COLO829 (cell line): ENCODE measurements around the gene OR8B12.
A peak's percentile ranks its signal among the peaks of the same experiment; 100 is the strongest.

Experiments
- DNase-seq: peaks from one replicate; pipeline ENCODE4 v3.0.0; 2012; ENCODE audit warnings: low spot score

Gene OR8B12

DNA sequence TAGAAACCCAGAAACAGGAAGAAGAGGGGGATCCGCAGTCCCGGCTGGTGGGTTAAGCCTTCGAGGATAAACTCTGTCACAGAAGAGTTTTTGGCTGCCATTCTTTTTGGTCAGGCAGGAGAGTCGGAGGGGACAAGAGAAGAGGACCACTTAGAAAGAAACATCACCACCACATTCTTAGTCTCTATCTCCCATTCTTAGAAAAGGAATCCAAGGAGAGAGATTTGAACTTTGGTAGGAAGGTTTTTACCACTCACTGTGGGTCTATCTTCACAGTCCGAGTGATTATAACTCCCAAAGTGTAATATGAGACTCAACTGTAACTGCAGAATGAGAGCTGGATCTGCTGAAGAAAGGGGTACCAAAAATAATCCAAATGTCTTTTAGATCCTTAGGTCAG, at the start of gene OR8B12:
Gene OR8B12 (minus strand): TSS at position 101 of the 400 bp plus-strand sequence. CDS start 0 bp downstream, at position 101.
- DNase-seq: no peak

DNA sequence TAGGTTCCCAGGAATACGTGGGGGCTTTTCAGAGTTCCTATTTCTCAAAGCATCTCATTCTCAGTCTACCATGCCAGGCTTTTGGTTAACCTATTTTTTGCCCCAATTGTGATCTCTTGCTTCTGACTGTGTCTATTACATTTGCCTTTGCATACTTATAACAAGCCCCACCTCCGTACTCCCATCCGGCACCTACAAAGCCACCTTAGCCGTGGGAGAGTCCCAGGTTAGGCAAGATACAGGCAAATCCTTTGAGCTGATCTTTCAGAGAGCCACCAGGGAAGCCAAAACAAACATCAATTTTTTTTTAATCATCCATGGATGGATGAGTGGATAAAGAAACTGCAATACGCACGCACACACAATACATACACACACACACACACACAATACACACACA, 49.2 kb upstream of the OR8B12 start:
- DNase-seq: no peak

DNA sequence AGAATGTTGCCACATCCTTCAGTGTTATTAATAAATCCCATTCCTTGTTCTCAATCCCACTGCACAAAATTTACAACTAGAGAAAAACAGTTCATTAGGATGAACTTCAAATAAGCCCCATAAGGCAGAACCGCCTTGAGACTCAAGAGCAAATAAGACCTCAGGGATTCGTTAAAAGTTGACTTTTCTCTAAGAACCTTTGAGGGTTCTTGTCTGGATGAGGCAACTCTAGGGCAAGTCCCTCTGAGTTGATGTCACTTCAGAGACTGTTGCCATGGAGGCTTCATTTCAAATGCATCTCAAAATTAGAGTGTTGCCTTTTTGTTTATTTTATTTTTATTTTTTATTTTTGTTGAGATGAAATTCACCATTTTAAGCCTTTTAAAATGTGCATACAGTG, 48.0 kb upstream of the OR8B12 start:
- no peak for DNase-seq

- peak; percentile 31 for DNase-seq
These were observed 42.9 kb upstream of the OR8B12 start for GRCh38 chr11:124586238-124586860.

DNA sequence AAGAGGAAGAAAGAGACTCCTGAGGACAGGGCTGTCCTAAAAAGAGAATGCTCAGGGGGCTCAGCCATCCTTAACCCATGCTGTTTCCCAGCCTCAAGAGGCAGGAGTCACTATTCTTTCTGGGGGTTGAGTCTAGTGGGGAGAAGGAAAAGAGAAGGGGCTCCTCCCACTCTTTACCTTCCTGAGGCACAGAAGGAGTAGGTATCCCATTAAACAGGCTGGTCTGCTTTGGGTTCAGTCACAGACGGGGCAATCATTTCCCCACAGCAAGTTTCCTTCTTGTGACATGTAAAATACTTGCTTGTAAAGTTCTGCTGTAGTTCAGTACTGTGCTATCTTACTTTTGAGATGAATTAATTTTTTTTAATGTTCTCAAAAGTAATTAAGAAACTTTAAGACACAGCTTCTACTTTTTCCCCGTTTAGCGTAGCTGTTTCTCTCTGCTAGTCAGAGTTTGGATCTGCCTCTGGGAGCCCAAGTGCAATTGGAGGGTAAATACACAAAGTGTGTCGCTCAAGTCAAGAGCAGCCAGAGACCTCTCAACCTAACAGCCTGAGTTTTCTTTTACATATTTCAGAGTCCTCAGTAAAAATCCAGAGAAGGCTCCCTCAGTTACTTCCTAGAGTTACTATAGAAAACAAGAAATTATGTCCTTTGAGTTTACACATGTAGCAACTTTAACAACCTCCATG, 41.4 kb upstream of the OR8B12 start:
- no peak for DNase-seq

DNA sequence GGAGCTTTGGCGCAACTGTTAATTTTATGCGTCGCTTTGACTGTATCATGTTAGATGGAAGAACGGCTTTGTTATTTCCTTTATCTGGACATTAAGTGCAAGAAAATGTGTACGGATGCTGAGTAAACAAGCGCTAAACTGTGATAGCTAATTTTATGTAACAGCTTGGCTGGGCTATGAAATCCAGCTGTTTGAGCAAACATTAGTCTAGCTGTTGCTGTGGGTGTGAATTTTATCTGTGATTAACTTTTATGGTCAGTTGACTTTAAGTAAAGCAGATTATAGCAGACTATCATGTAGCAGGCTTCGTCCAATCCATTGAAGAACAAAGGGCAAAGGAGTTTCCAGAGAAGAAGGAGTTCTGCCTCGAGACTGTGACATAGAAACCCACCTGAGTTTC, 40.3 kb upstream of the OR8B12 start:
- no peak for DNase-seq

GRCh38 chr11:124582565-124582964, 39.1 kb upstream of the OR8B12 start:
- DNase-seq: no peak

GRCh38 chr11:124581817-124582216, 38.4 kb upstream of the OR8B12 start:
- DNase-seq: no peak

GRCh38 chr11:124578761-124579160, 35.3 kb upstream of the OR8B12 start:
- DNase-seq: no peak

GRCh38 chr11:124577716-124578427, 34.4 kb upstream of the OR8B12 start:
- no peak for DNase-seq

- DNase-seq: no peak
These were observed 26.7 kb upstream of the OR8B12 start for GRCh38 chr11:124570160-124570559.

- DNase-seq: no peak
These were observed 26.2 kb upstream of the OR8B12 start, which contains the start of gene OR8A1 for GRCh38 chr11:124569697-124570096. OR8A1 (plus strand) TSS chr11:124569997; CDS start chr11:124570120, 123 bp downstream.

DNA sequence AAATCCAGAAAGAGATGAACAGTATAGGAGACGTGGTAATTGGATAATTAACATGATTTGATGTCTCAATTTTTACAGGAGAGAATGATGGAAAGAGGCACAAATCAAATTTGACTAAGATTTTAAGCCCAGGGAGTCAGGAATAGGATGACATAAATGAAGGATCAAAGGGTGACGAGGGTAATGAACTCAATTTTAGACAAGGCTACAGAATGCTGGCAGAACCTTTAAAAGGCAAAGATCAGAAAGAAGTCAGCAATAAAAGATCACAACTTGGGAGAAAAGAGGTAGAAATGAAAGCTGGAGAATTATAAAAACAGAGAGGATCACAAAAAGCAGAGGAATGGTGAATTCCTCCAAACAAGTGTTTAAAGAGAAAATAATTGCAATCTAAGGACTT, 13.4 kb upstream of the OR8B12 start:
- no peak for DNase-seq

DNA sequence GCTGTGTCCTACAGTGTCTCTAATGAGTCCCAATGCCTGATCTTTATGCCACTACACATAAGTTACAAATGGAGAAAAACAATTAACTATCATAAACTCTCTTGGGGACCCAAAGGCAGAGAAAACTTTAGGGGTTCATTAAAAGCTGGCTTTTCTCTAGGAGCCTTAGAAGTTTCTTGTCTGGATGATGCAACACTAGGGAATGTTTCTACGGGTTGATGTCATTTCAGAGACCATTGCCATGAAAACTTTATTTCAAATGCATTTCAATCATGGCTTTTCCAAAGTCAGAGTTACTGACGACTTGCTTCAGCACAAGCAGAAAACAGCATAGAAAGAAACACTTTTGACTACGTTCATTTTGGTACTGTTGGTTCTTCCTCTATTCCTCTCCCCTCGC, 8.5 kb upstream of the OR8B12 start:
- DNase-seq: no peak

GRCh38 chr11:124551189-124551588, 7.7 kb upstream of the OR8B12 start:
- no peak for DNase-seq

- DNase-seq: no peak
These were observed 309 bp downstream of the OR8B12 start for GRCh38 chr11:124543145-124543544.

- DNase-seq: no peak
These were observed 2.2 kb downstream of the OR8B12 start for GRCh38 chr11:124541204-124541603.

DNA sequence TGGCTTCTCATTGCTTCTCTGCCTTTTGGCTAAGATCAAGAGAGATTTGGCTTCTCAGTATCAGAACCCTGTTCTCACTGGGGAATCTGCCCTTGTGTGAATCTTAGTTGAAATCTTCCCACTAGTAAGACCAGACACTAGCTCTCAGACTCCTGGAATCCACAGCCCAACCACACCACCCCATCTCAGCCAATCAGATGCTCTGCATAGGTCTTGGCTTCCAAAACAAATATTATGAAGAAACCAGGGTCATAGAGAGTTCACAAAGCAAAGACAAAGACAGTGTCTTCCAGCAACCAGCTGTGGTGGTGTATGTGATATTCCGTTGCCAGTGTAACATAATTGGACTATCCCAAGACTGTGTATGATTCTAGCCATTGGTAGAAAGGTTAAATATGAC, 5.4 kb downstream of the OR8B12 start:
- peak; percentile 6 for DNase-seq

- no peak for DNase-seq
These were observed 6.9 kb downstream of the OR8B12 start for GRCh38 chr11:124536520-124536919.

DNA sequence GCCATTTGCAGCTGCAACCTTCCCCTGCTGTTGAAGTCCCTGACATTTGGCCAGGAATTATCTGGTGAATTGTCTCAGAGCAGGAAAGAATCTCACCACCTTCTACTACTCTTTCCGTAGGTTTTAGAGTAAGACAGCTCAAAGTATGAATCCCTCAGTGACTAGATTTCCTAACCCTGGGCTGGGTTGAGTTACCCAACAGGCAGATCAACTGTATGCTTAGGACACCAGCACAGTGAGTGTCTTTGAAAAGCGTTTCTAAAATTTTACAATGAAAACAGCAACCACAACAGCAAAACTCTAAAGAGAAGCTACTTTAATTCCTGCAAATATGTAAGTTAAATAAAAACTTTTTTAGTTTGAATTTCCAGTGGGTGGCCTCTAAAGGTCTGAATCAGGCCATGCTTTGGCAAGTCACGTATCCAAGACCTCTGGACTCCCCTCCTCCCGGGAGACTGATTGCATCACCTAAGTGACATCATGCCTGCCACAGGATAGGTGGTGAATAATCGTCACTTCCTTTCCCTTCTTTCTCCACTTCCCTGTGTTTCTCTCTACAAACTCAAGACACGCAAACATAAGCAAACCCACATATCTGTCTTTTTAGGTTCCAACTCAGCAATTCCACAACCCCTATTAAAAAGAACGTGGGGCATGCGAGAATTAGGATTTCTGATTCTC, 7.8 kb downstream of the OR8B12 start:
- no peak for DNase-seq

DNA sequence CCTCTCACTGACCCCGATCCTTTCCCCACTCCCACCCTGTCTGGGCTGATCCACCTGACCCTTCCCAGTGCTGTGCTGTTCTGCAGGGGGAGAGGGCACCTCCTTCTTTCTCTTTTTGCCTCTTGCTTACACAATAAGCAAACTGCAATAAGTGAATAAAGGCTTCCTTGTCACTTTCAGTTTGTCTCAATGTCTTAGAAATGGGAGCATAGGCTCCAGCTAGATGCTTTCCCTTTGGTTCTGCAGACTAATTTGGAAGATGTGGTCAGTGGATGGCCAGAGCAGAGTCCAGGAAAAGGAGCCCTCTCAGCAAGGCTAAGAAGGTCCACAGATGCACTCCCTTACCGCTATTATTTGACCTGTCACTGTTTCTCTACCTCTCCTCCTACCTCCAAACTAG, 9.4 kb downstream of the OR8B12 start:
- no peak for DNase-seq

DNA sequence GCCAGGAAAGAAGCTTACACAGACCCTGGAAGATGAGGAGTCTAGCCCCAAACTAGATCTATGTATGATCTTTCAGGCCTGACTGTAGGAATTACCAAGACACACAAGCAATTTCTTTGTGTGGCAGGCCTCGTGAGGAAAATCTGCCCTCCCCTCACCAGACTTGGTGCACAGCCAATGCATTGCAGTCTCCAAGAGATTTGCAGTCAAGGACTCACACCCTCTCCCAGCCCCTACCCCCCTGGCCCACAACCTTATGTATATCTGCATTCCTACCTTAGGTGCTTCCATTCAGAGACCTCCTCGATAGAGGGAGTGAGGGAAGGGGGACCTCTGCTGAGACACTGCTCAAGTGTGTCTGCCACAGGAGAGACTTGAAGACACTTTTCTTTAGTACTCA, 9.8 kb downstream of the OR8B12 start:
- DNase-seq: no peak

GRCh38 chr11:124520550-124520854, 23.0 kb downstream of the OR8B12 start:
- DNase-seq: no peak
